CD14-positive monocyte (primary cell): ENCODE measurements around the gene HEPN1. TPM values are rescaled to one million over a fixed set of nuclear protein-coding genes. Genes with fewer than 3 reads are reported as not detected.

Source experiments
- DNase-seq, 3 donors: peaks; one replicate each; pipeline ENCODE4 v3.0.0-alpha.2; 2011 to 2022
- H2AFZ ChIP-seq: 2 replicates; pipeline ENCODE4 v1.6.0; 2012; ENCODE audit warnings: mild to moderate bottlenecking, low read depth, low read length, inconsistent platforms; ENCODE audit not compliant: insufficient read depth, poor library complexity, severe bottlenecking
- H3K27ac ChIP-seq, 2 donors: 1 replicate in 1 of 2; 2 replicates in 1 of 2; pipeline ENCODE4 v1.5.1; 2012 to 2013; ENCODE audit warnings: low read length in 2 of 2, control low read depth in 1 of 2, inconsistent platforms in 1 of 2, low read depth in 1 of 2, mild to moderate bottlenecking in 1 of 2
- H3K27me3 ChIP-seq, 2 donors: one replicate each; pipeline versions ENCODE4 v1.6.0 to v1.6.1; 2011 to 2013; ENCODE audit warnings: low read length in 2 of 2; ENCODE audit not compliant: control insufficient read depth in 2 of 2, insufficient read depth in 2 of 2
- H3K36me3 ChIP-seq, 2 donors: replicated peaks in 1 of 2; 1 replicate in 1 of 2; 2 replicates in 1 of 2; pipeline versions ENCODE4 v1.5.1 to v1.6.1; 2012 to 2013; ENCODE audit warnings: low read length in 2 of 2, control low read depth in 1 of 2, inconsistent platforms in 1 of 2, mild to moderate bottlenecking in 1 of 2; ENCODE audit not compliant: insufficient read depth in 2 of 2, control insufficient read depth in 1 of 2
- H3K4me1 ChIP-seq, 2 donors: 1 replicate in 1 of 2; 2 replicates in 1 of 2; pipeline versions ENCODE4 v1.5.1 to v1.6.1; 2012 to 2013; ENCODE audit warnings: low read length in 2 of 2, control low read depth in 1 of 2, inconsistent platforms in 1 of 2, mild to moderate bottlenecking in 1 of 2, moderate library complexity in 1 of 2; ENCODE audit not compliant: insufficient read depth in 2 of 2, control insufficient read depth in 1 of 2
- H3K4me2 ChIP-seq: replicated peaks from 2 replicates; pipeline ENCODE3; 2012; ENCODE audit warnings: low read length, moderate library complexity, mild to moderate bottlenecking; ENCODE audit not compliant: poor library complexity, severe bottlenecking; ENCODE audit errors: extremely low read depth
- H3K4me3 ChIP-seq, 3 experiments: fragments of 200-600 bp in 1 of 3; sonication (generic) in 1 of 3; replicated peaks in 1 of 3; 1 replicate in 2 of 3; 2 replicates in 1 of 3; pipeline ENCODE4 v1.5.1; 2011 to 2013; ENCODE audit warnings: low read length in 3 of 3, mild to moderate bottlenecking in 3 of 3, control low read depth in 2 of 3, low read depth in 2 of 3, inconsistent platforms in 1 of 3, moderate library complexity in 1 of 3
- H3K79me2 ChIP-seq: 2 replicates; pipeline ENCODE4 v1.6.0; 2012; ENCODE audit warnings: mild to moderate bottlenecking, control low read depth, inconsistent platforms, low read length, moderate library complexity; ENCODE audit not compliant: insufficient read depth
- H3K9ac ChIP-seq: 2 replicates; pipeline ENCODE4 v1.6.0; 2017; ENCODE audit warnings: low read length, mild to moderate bottlenecking; ENCODE audit not compliant: insufficient read depth, poor library complexity, severe bottlenecking
- H3K9me3 ChIP-seq, 2 donors: replicated peaks in 1 of 2; 1 replicate in 1 of 2; 2 replicates in 1 of 2; pipeline versions ENCODE4 v1.5.1 to v1.6.1; 2012 to 2013; ENCODE audit warnings: low read length in 2 of 2, control low read depth in 1 of 2; ENCODE audit not compliant: control insufficient read depth in 1 of 2, insufficient read depth in 1 of 2
- H4K20me1 ChIP-seq: 2 replicates; pipeline ENCODE4 v1.6.0; 2012; ENCODE audit warnings: mild to moderate bottlenecking, low read length, control low read depth, moderate library complexity; ENCODE audit not compliant: insufficient read depth
- H3K27ac Mint-ChIP-seq, 7 donors: one replicate each; pipeline ENCODE4 v1.8.0; 2020; ENCODE audit warnings: mild to moderate bottlenecking in 7 of 7, mixed read lengths in 7 of 7, moderate library complexity in 6 of 7, inconsistent platforms in 2 of 7
- H3K27me3 Mint-ChIP-seq, 3 donors: one replicate each; pipeline ENCODE4 v1.8.0; 2021 to 2022; ENCODE audit warnings: low read depth in 3 of 3, mild to moderate bottlenecking in 3 of 3, mixed read lengths in 3 of 3, moderate library complexity in 3 of 3, inconsistent platforms in 1 of 3
- H3K36me3 Mint-ChIP-seq, 2 donors: one replicate each; pipeline ENCODE4 v1.8.0; 2020; ENCODE audit warnings: mixed read lengths in 2 of 2, inconsistent platforms in 1 of 2, mild to moderate bottlenecking in 1 of 2
- H3K4me1 Mint-ChIP-seq: one replicate; pipeline ENCODE4 v1.8.0; 2020; ENCODE audit warnings: mild to moderate bottlenecking, mixed read lengths
- H3K4me3 Mint-ChIP-seq, 2 donors: one replicate each; pipeline ENCODE4 v1.8.0; 2020; ENCODE audit warnings: mild to moderate bottlenecking in 2 of 2, mixed read lengths in 2 of 2, moderate library complexity in 1 of 2
- H3K9me3 Mint-ChIP-seq, 7 donors: one replicate each; pipeline ENCODE4 v1.8.0; 2020 to 2022; ENCODE audit warnings: mixed read lengths in 7 of 7, mild to moderate bottlenecking in 6 of 7, moderate library complexity in 6 of 7, inconsistent platforms in 2 of 7
- WGBS: methylation state at CpG from one replicate; pipeline ENCODE4 v1.1.5; 2013; ENCODE audit warnings: missing lambda C conversion rate; ENCODE audit not compliant: insufficient coverage; 5-methylcytosine and 5-hydroxymethylcytosine counted together
- intact Hi-C, 2 donors: fragments of 100-400 bp; cut with micrococcal nuclease; formaldehyde crosslinking; loops; one replicate each; pipeline versions ENCODE4 v1.15.0 to v1.15.1; 2023
- polyA plus RNA-seq, 3 donors: library from polyadenylated mRNA; depleted of rRNA in 1 of 3; unstranded in 2 of 3; stranded (reverse) in 1 of 3; fragments of 300-500 nt in 2 of 3; fragments of >200 nt in 1 of 3; fragmentation: Illumina TruSeq in 2 of 3; gene quantifications; 1 replicate in 2 of 3; 2 replicates in 1 of 3; pipeline ENCODE4 v1.2.3, GENCODE V29; 2012 to 2021
- TF ChIP-seq, protein P1 (sequence below): fragments of 200-600 bp; IDR thresholded peaks from one replicate; pipeline ENCODE4 v1.8.0; 2022; ENCODE audit warnings: antibody characterized with exemption, mild to moderate bottlenecking

The HEPN1 gene
- polyA plus RNA-seq, 3 donors = not detected

DNA sequence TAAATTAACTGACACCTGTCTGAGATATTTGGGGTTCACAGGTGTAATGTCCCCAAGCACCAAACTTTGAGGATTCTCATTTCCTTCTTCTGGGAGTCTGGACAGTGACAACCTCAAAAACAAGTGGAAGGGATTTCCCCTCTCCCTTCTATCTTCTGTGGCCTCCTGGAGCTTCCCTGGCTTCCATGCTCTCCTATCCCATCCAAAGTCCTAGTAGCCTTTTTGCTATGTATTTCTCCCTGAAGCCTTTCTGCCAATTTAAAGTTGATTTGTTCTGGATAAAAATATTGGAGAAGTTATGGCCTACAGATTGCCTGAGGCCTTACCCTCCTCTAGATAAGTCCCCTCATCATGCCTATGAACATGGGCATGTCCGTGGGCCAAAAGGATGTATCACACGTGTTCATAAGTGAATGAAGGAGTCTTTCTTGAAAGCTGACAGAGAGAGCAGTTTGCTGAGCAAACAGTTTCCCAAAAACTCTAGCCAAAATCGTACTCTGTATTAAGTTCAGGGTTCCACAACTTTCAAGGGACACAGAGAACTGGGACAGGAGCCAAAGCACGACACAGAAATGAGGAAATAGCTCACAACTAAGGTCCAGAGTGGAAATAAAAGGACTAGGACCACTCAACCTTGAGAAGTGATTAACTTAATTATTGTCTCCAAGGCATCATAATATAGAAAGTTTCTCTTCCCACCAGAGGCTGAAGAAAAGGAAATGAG is 10.1 kb downstream of the HEPN1 start:
- Histone ChIP-seq H3K4me1 (no peaks in the 10 kb centered on the region), H2AFZ (no peak overlapping the region), H4K20me1 (no peaks in the 10 kb centered on the region), H3K27ac (no peak overlapping the region), H3K4me3 (no peak overlapping the region), H3K9ac (no peak overlapping the region), H3K4me2 (no peak overlapping the region), H3K27me3 (no peaks in the 10 kb centered on the region), H3K36me3 (no peaks in the 10 kb centered on the region), H3K79me2 (no peaks in the 10 kb centered on the region), H3K9me3 (no peaks in the 10 kb centered on the region)
- Mint-ChIP-seq H3K27me3 (peaks cover 0 to 6% (median 0%) of the 10 kb centered on the region in 3 donors), H3K9me3 (no peaks in the 10 kb centered on the region), H3K36me3 (no peaks in the 10 kb centered on the region), H3K4me3 (no peak overlapping the region), H3K4me1 (peaks cover 2% of the 10 kb centered on the region), H3K27ac (no peak overlapping the region)
- intact Hi-C loops = no loop called here
- DNase-seq = no peak
- TF ChIP-seq, protein P1, sequence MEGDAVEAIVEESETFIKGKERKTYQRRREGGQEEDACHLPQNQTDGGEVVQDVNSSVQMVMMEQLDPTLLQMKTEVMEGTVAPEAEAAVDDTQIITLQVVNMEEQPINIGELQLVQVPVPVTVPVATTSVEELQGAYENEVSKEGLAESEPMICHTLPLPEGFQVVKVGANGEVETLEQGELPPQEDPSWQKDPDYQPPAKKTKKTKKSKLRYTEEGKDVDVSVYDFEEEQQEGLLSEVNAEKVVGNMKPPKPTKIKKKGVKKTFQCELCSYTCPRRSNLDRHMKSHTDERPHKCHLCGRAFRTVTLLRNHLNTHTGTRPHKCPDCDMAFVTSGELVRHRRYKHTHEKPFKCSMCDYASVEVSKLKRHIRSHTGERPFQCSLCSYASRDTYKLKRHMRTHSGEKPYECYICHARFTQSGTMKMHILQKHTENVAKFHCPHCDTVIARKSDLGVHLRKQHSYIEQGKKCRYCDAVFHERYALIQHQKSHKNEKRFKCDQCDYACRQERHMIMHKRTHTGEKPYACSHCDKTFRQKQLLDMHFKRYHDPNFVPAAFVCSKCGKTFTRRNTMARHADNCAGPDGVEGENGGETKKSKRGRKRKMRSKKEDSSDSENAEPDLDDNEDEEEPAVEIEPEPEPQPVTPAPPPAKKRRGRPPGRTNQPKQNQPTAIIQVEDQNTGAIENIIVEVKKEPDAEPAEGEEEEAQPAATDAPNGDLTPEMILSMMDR = no peak
- WGBS = 17% methylated on average over 2 of the region's 4 CpGs

DNA sequence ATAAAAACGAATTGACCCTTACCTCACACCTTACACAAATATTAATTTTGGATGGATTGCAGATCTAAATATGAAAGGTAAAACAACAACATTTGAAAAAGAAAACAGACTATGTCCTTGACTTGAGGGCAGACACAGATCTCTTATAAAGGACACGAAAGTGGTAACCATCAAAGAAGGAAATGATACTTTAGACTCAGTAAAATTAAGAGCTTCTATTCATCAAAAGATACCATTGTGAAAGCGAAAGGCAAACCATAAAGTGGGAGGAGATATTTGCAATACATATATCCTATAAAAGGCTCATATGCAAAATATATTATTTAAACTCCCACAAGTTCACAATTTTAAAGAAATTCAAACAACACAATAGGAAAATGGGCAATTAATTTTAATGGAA is 11.7 kb downstream of the HEPN1 start:
- no peaks in the 10 kb centered on the region for H3K79me2 ChIP-seq
- Mint-ChIP-seq H3K4me1 (peaks cover 2% of the 10 kb centered on the region), H3K27me3 (peaks cover 2 to 4% (median 2%) of the 10 kb centered on the region in 3 donors), H3K9me3 (no peaks in the 10 kb centered on the region), H3K27ac (no peak overlapping the region), H3K4me3 (no peak overlapping the region), H3K36me3 (no peaks in the 10 kb centered on the region)
- H3K4me2 ChIP-seq = no peak overlapping the region
- no peaks in the 10 kb centered on the region for H4K20me1 ChIP-seq
- no peaks in the 10 kb centered on the region for H3K9me3 ChIP-seq
- no CpG with 5 or more reads among the region's 3 CpGs for WGBS
- no peaks in the 10 kb centered on the region for H3K4me1 ChIP-seq
- no peak overlapping the region for H3K9ac ChIP-seq
- DNase-seq = no peak
- H2AFZ ChIP-seq = no peak overlapping the region
- intact Hi-C loops = no loop called here
- TF ChIP-seq, protein P1 = no peak
- no peak overlapping the region for H3K27ac ChIP-seq
- H3K4me3 ChIP-seq = no peak overlapping the region
- no peaks in the 10 kb centered on the region for H3K36me3 ChIP-seq
- H3K27me3 ChIP-seq = no peaks in the 10 kb centered on the region
